Measurements from ENCODE around the gene KCNG2.
"Not testable (repeated sequence)": the region's sequence is repeated elsewhere in the genome, so short reads cannot be mapped to it uniquely, and the experiment has no call there.

KCNG2 gene

DNA sequence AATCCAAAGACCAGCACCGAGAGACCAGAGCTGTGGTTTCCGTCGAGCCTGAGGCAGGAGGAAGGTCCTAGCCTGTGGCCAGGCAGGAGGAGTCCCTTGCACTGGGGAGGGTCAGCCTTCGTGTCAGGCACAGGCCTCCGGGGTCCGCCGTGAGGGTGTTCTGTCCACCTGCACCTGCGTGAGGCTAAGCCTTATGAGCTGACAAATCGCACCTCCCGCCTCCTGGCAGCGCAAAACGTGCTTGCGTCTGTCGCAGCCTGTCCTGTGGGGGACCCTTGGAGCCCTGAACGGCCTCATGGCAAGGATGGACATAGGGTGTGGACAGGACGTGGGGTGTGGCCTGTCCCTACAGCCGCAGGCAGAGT, 73.3 kb downstream of the KCNG2 start:
- DNase-seq (ENCODE audit: low spot score) = no peak

- no peak for DNase-seq (ENCODE audit: low spot score)
Observed at GRCh38 chr18:79871481-79872091, 73.8 kb downstream of the KCNG2 start.

DNA sequence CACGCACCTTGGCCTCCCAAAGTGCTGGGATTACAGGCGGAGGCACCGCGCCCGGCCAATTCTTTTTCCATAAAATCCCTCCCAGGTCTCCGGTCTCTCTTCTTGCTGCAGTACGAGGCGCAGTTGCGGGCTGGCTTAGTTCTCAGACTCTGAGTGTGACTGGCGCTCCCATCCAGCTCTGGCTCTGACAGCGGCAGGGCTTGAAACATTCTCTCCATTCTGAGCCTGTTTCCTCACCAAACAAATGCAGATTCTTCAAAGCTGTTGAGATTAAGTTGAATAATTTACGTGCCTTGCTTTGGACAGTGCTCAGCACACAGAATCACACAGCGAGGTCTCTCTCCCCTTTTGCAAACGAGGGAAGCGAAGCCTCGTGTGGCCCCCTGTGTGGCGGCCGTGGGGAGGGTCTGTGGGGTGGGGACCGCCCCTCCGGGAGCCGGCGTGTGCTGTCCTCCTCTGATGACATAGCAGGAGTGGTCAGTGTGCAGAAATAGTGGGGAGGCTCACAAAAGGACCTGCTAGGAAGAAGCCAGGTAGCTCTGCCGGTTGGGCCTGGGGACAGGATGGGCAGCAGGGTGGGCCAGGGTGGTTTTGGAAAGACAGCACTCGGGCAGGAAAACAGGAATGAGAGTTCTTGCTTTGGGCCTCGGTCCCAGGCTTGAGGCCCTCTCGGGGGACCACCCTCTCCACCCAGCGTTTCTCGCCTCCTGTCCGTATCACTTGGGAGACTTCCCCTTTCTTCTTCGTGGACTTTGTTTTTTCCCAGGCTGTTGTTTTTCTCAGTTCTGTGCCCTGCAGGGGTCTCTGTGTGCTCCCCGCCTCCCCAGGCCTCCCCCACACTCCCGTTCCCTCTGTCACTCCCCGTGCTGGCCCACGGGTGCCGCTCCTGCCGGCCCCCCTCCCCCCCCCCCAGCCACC, 75.0 kb downstream of the KCNG2 start:
- no peak for DNase-seq (ENCODE audit: low spot score)

- DNase-seq (ENCODE audit: low spot score) = no peak
Observed at GRCh38 chr18:79873449-79874110, 75.8 kb downstream of the KCNG2 start.

- no peak for DNase-seq (ENCODE audit: low spot score)
Observed at GRCh38 chr18:79874553-79875530, 77.1 kb downstream of the KCNG2 start.

- DNase-seq (ENCODE audit: low spot score) = no peak
Observed at GRCh38 chr18:79875531-79875919, 77.8 kb downstream of the KCNG2 start.

DNA sequence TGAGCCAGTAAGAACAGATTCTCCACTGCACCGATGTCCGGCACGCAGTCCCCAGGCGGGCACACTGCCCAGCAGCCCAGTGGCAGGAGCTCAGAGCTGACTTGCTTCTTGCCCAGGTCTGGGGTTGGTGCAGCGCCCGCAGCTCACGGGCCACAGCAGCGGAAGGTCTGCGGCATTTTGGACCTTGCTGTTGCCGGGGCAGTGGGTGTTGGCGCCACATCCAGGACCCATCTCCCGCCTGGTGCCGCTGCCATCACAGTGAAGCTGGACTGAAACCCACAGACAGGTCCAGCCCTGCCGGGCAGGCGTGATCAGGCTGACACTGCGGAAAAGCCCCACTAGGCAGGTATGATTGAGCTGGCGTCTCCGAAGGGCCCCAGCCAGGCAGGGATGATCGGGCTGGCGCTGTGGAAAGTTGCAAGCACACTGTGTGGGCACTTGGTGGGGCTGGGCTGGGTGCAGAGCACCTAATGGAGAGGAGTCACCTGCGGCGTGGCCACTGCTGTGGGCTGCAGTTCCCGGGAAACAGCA, 78.3 kb downstream of the KCNG2 start:
- DNase-seq (ENCODE audit: low spot score) = no peak

GRCh38 chr18:79876497-79876896, 78.8 kb downstream of the KCNG2 start:
- DNase-seq (ENCODE audit: low spot score) = no peak

- DNase-seq (ENCODE audit: low spot score) = no peak
Observed at GRCh38 chr18:79877163-79878091, 79.7 kb downstream of the KCNG2 start.

- not testable (repeated sequence) for DNase-seq (ENCODE audit: low spot score)
Observed at GRCh38 chr18:79878246-79878645, 80.5 kb downstream of the KCNG2 start.

- no peak for DNase-seq (ENCODE audit: low spot score)
Observed at GRCh38 chr18:79878741-79879378, 81.1 kb downstream of the KCNG2 start.

DNA sequence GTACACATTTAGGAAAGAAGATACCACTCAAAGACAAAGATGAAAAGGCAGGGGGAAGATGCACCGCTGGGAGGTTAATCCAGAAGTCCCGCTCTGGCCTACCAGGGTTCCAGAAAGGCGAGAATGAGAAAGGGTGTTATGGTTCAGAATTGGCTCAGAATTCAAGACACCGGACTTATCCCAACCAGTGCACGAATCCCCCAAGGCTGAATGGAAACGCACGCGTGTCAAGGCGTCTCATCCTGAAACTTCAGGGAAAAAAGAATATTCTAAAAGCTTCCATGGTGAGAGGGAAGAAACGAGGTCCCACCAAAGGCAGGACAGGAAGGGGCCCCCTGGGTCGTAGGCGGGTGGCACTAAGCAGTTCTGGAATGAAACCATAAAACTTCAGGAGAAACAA, 81.8 kb downstream of the KCNG2 start:
- DNase-seq (ENCODE audit: low spot score) = no peak

DNA sequence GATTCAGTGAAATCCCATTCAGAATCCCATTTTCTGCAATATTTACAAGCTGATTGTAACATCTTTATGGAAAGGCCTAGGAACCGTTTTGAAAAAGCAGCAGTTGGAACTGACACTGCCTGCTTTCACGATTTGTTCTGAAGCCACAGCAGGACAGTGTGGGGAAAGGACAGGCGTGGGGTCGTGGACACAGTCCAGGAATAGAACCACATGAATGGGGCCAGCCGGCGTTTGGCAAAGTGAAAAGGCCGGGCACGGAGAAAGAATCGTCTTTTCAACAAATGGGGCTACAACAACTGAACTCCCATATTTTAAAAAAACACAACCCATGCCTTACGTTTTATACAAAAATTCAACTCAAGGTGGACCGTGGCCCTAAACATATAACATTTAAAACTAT, 84.0 kb downstream of the KCNG2 start:
- no peak for DNase-seq (ENCODE audit: low spot score)

GRCh38 chr18:79882522-79883241, 84.9 kb downstream of the KCNG2 start:
- DNase-seq (ENCODE audit: low spot score) = no peak

GRCh38 chr18:79883461-79884293, 85.9 kb downstream of the KCNG2 start:
- no peak for DNase-seq (ENCODE audit: low spot score)

DNA sequence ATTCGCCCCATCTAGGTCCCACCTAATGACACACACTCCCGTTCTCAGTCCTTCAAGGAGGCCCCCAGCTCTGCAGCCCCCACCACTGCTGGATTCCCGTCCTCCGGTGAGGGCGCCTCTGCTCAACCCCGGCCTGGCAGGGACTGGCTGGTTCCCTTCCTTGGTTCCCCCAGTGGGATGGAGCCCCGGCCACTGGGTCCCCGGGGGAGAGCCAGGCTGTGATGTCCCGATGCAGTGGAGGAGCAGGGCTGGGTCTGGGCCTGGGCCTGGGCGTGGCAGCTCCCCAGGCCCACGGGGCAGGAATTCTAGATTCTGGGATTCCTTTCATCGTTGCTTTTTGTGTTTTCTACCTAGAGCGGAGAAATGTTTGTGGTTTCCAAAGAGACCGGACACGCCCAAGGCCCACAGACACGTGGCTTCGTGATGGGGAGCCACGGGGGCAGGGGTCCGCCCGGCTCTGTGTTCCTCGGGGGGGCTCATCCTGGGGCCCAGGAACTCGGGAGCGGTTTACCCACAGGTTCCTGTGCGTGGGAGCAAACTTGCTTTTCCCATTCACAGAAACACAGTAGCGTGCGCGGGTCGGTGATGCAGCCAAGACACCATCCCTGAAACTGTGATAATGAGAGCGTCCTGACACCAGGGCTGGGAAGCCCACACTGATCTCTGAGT, 86.7 kb downstream of the KCNG2 start:
- no peak for DNase-seq (ENCODE audit: low spot score)

GRCh38 chr18:79884963-79885728, 87.4 kb downstream of the KCNG2 start:
- DNase-seq (ENCODE audit: low spot score) = no peak

Data from CD4-positive, alpha-beta T cell treated with Interleukin-6 at 100 ng/mL for 8 hours (primary cell).